ENCODE measurements around the gene SLC16A2.

- TF ChIP-seq CTCF (IDR thresholded peaks at IDR 0.05; ENCODE audit: insufficient read depth, low read length, poor library complexity, severe bottlenecking) (no peak), EZH2phosphoT487 (conservative IDR thresholded peaks at IDR 0.05; ENCODE audit: low read length) (no peak)
Observed at GRCh38 chrX:74421740-74422352, 553 bp downstream of the SLC16A2 start.
